ENCODE results near the gene WRAP53.
A peak's percentile ranks its signal among the peaks of the same experiment; 100 is the strongest.

DNA sequence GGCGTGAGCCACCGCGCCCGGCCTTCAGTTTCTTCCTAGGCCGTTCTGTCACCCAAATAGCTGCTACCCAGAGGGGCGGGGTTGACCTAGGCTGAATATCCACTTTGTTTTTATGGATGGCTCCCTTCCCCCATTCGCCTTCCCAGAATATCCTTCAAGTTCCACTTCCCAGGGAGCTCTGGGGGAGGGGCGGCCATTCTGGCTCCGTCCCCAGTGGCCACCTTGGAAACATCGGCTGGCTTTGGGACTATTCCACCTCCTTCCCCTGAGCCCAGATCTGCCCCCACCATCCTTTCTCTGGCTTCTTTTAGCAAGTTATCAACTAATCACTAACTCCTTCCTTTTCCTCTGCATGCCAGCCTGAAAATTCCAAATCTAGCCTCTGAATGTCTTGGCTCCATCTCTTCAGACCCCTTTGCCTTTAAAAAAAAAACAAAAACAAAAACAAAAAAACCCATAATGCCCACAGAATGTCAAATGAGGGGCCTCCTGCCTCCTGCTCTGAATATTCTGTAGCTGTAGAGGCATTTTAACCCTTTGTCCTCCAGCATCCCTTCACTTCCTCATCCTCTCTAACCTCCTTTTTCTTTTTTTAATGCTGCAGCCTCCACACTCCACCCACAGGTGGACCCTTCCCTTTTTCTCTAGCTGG is 31.2 kb upstream of the WRAP53 start:
- TF ChIP-seq, protein P1, sequence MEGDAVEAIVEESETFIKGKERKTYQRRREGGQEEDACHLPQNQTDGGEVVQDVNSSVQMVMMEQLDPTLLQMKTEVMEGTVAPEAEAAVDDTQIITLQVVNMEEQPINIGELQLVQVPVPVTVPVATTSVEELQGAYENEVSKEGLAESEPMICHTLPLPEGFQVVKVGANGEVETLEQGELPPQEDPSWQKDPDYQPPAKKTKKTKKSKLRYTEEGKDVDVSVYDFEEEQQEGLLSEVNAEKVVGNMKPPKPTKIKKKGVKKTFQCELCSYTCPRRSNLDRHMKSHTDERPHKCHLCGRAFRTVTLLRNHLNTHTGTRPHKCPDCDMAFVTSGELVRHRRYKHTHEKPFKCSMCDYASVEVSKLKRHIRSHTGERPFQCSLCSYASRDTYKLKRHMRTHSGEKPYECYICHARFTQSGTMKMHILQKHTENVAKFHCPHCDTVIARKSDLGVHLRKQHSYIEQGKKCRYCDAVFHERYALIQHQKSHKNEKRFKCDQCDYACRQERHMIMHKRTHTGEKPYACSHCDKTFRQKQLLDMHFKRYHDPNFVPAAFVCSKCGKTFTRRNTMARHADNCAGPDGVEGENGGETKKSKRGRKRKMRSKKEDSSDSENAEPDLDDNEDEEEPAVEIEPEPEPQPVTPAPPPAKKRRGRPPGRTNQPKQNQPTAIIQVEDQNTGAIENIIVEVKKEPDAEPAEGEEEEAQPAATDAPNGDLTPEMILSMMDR (IDR thresholded peaks at IDR 0.05): peak in 1 of 5 experiments; percentile 17
- peak in 1 of 2 donors; percentile 27 for TF ChIP-seq EP300 (IDR thresholded peaks at IDR 0.05)
